NCI-H2107 treated with DMSO at 0.1 percent for 48 hours (cell line): ENCODE measurements around the gene TSSK6.

Source experiments
- DNase-seq: peaks from one replicate; lab custom pipeline; 2025; ENCODE audit not compliant: unreplicated experiment; lab: John Stamatoyannopoulos, UW

Gene TSSK6

GRCh38 chr19:19531951-19532805 is 16.8 kb upstream of the TSSK6 start:
- DNase-seq, result peak; percentile 13

DNA sequence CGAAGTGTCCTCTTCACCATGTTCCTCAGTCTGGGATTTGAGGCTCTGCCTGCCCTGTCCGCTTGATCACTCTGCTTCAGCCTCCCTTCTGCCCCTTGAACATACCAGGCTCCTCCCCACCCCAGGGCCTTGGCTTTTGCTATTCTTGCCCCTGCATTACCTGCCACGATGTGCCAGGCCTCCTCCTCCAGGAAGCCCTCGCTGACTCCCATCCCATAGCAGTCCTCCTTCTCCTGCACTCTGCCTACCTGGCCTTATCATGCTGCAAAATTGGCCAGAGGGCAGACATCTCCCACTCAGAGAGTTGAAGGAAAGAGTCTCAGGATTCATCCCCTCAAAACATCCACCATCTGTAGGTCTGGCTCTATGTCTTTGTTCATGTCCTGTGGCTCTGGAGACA is 15.5 kb upstream of the TSSK6 start:
- no peak for DNase-seq

DNA sequence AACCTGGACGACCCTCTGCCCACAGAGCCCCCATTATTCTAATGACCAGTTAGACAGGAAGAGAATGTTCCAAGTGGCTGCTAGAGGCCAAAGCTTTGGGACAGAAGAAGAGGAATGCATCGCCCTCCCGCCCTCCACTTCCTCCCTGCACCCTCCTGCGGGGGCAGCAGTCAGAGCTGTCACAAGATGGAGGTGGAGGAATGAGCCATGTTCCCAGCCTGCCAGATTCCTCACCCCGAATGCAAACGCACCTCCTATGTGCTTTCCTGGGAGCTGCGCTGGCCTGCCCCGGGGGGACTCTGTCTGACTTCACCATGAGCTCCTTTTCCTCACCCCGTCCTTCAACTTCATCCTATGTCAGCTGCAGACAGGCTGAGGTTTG is 15.1 kb upstream of the TSSK6 start:
- no peak for DNase-seq

- DNase-seq, result no peak
Observed at GRCh38 chr19:19529783-19530422, 14.6 kb upstream of the TSSK6 start.

DNA sequence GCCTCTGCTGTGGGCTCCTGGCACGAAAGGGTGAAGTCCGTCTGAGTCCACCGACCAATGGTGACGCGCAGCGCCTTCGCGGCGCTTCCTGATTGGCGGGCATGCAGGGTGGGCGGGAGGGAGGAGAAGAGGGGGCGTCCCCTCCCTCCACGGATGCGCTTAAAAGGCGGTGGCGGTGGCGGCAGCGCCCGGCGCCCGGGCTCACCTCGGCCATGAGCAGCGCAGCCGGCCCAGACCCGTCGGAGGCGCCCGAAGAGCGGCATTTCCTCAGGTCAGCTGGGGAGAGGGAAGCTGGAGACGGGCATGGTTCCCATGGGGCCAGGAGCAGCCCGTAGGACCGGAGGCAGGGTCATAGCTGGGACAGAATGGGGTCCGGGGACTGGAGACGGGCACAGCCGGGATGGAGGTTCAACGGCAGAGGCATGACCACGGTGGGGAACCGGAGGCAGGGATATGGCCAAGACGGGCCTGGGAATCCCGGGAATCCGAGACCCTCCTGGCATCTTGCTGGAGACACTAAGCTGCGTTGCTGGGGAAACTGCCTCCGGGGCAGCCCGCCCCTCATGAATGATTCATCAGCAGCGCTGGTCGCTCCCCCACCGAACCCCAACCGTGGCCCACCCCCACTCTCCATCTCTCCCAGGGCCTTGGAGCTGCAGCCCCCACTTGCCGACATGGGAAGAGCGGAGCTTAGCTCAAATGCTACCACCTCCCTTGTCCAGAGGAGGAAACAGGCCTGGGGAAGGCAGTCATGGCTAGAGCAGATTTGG is 13.6 kb upstream of the TSSK6 start, which contains the start of gene YJEFN3:
Gene YJEFN3, plus strand, starts transcription at position 191 of the 770 bp plus-strand sequence. Its CDS starts 22 bp downstream, at position 213.
- DNase-seq, result no peak

GRCh38 chr19:19527674-19528625 is 12.6 kb upstream of the TSSK6 start:
- no peak for DNase-seq

DNA sequence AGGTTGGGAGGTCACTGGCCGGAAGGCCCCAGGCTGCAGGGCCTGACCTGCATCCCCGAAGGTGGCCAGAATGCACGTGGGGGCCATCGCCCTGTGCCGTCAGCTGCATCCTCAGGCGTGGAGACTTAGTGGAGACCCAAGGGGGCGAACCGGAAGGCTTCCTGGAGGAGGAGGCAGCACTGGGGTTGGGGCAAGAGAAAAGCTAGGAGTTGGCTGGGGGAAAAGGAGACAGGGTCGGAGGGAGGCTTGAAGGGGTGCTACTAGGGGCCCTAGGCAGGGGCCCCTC is 12.0 kb upstream of the TSSK6 start:
- DNase-seq, result no peak

DNA sequence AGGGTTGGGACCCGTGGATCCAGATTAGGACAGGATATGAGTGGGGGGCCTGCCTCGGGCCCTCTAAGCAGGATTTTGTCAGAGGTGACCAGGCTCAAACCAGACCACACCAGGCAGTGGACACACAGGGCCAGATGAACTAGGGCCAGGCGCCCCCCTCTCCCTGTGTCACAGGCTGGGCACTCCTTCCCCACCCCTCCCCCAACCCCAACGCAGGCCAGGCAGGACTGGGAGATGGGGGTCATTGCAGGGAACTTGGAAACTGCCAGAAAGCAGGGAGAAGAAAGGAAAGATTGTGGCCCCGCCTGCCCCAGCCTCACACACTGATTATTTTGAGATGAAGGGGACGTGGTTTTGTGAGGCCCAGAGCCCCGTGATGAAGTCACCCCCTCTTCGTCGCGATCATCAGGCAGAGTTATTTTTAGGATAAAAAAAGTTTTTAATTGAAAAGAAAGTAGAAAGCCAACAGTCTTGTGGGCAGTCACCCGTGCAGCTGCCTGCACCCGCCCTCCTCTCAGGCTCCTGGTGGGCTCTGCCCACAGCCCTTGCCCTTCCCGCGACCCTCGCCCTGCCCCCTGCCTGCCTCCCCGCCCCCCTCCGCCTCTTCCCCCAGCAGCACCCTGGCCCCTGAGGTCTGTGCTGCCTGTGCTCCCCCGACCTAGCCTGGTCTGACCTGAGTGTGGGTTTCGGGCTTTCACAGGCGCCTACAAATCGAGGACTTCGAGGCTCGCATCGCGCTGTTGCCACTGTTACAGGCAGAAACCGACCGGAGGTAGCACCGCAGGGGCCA is 11.4 kb upstream of the TSSK6 start:
- DNase-seq, result no peak

GRCh38 chr19:19525611-19526380 is 10.4 kb upstream of the TSSK6 start:
- DNase-seq, result no peak

- no peak for DNase-seq
Observed at GRCh38 chr19:19524053-19524452, 8.7 kb upstream of the TSSK6 start.

- no peak for DNase-seq
Observed at GRCh38 chr19:19523177-19523576, 7.8 kb upstream of the TSSK6 start.

DNA sequence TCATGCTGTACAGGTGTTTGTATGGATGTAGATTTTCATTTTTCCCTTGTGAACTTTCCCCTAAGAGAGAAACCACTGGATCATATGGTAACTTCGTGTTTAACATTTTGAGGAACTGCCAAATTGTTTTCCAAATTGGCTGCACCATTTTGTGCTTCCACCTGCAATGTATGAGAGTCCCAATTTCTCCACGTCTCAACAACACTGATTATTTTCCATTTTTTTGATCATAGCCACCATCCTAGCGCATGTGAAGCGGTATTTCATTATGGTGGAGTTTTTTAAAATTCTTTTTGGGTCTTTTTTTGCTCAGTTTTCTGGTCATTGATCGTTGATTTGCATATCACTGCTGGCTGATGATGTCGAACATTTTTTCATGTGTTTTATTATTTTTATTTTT is 5.6 kb upstream of the TSSK6 start:
- DNase-seq, result no peak

GRCh38 chr19:19517235-19517619 is 1.9 kb upstream of the TSSK6 start:
- no peak for DNase-seq

DNA sequence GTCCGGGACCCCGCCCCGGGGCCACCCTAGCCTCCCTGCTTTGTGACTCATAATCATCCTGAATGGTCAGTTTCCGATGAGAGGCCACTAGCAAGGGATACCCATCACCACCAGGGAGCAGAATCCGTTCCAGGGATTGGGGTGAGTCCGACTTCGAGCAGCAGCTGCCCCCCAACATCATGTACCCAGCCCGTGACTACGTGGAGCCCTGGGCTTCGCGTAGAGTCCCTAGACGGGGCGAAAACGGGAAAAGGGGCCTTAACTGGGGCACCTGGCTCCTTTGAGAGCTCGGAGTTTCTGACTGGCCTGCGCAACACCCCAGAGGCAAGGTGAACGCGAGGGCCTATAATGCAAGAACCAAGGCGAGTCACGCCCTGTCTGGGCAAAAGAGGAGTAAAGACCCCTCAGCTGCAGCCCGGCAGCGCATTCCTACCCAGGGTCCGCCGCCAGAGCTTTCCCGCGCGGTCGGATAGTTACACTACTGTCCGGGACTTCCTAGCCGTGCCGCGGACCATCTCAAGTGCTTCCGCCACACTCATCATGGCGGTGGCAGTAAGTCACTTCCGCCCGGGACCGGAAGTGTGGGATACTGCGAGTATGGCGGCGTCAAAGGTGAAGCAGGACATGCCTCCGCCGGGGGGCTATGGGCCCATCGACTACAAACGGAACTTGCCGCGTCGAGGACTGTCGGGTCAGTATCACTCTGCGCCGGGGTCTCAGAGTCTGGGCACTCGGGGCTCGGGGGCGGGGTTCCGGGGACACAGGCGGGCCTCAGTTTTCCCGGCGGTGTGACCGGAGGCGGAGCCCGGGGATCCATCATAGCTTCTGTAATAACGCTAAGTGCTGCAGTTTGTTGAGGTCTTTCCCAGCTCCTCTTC is 533 bp upstream of the TSSK6 start, which contains the start of gene NDUFA13:
Gene NDUFA13, plus strand, starts transcription at position 584 of the 878 bp plus-strand sequence. Its CDS starts 14 bp downstream, at position 598.
- DNase-seq, result peak; percentile 46

DNA sequence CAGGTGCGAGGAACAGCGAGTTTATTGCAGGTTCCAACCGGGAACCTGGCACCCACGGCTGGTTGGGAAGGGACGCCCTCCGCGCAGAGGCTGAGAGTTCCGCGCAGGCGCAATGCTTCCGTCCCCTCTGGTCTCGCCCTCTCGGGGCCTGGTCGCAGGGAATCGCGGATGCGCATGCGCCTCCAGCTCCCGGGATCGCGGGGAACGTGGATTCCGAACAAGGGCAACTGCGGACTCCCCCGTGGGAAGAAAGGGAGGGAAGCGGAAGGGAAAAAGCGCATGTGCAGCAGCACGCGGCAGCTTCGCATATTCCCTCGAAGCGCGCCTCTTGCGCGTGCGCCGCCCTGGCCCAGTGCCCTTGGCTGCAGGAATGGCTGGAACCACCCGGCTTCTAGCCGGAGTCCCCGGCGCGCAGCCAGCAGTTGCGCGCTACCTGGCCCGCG is 1.1 kb downstream of the TSSK6 start:
- DNase-seq, result no peak

- no peak for DNase-seq
Observed at GRCh38 chr19:19513682-19514081, 1.7 kb downstream of the TSSK6 start.

DNA sequence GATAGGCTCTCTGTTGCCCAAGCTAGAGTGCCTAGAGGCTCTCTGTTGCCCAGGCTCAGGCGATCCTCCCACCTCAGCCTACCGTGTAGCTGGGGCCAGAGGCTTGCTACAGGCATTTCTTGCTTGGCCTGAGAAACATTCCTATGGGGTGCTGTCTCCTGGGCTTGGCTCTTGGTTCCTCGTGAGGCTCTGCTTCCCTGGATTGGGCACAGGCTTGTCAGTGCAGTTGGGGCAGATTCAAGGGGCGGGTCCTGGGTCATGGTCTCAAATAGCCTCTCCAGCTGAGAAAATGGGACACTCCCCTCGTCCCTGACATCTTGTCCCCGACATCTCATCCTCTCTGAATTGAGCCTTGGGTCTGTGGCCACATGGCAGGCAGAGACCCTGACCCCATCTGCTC is 4.9 kb downstream of the TSSK6 start:
- DNase-seq, result no peak

GRCh38 chr19:19508217-19508616 is 7.1 kb downstream of the TSSK6 start:
- no peak for DNase-seq
